ENCODE results near the gene INHBB.

Gene INHBB

DNA sequence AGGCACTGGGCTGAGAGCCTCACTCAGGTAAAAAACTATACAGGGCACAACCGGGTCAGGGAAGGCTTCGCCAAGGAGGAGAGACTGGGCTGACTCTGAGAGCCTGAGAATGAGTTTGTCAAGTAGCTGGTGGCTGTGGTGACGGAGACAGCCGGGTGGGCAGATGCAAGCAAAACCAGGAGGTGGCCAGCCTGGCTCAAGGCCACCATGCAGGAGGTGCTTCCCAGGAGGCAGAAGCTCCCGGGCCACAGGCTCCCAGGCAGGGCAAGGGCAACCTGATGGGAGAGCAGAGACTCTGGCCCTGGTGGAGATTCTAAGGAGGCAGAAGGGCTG is 2.9 kb upstream of the INHBB start:
- TF ChIP-seq CTCF (IDR thresholded peaks at IDR 0.05; ENCODE audit: insufficient read depth, low read length, missing control alignments): no peak

DNA sequence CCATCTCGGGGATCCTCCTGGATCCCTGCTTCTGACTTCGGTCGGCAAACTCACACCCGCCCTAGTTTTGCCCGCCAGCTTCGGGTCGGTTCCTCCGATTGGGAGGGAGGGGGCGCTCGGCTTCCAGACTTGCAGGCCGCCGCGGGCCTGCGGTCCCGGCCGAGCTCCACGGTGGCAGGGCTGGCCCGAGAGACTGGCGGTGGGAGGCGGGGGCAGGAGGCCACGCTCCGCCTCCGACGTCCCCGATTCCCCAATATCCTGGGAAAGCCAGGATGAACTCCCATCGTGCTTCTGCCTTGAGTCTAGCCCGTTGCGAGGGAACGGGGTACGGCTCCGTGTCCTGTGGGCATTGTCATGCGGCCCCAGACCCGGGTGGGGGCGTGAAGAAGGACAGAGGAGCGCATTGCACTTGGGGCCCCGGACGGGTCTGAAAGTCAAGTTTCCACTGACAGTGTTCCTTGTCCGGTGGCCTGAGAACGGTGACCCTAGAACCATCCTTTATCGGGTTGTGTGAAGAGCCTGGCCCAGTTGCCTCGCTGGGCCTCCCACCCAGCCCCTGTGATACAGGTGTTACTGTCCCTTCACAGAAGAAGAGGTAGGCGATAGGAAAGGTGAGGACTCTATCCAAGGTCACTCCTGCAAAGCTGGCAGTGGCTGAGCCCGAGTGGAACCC is 2.4 kb upstream of the INHBB start:
- POLR2A ChIA-PET: interaction anchor here (1.0 to 1.5 kb wide), 2 partner anchors 203 to 267 kb away, joined by 3 read pairs; no protein-coding TSS in a partner anchor
- DNase-seq (ENCODE audit: low read depth, low spot score): peak; percentile 17
- CTCF ChIA-PET: interaction anchor here (0.9 to 16.6 kb wide), 37 partner anchors 8 to 739 kb away, joined by 3 to 576 read pairs (median 5); no protein-coding TSS in a partner anchor
- peak; percentile 95 for TF ChIP-seq CTCF (IDR thresholded peaks at IDR 0.05; ENCODE audit: insufficient read depth, low read length, missing control alignments)
- H3K4me3 ChIP-seq (ENCODE audit: low read depth, low read length): peak overlapping the region; percentile 23

More for the DNA sequence above, 2.9 kb upstream of the INHBB start:
- ChIA-PET CTCF (interaction anchor here (0.8 to 16.6 kb wide), 35 partner anchors 9 to 739 kb away, joined by 3 to 576 read pairs (median 5); no protein-coding TSS in a partner anchor), POLR2A (interaction anchor here (1.0 to 1.5 kb wide), 3 partner anchors 203 to 732 kb away, joined by 3 to 4 read pairs (median 3); no protein-coding TSS in a partner anchor)
- no peak for DNase-seq (ENCODE audit: low read depth, low spot score)
- H3K4me3 ChIP-seq (ENCODE audit: low read depth, low read length): no peak overlapping the region

DNA sequence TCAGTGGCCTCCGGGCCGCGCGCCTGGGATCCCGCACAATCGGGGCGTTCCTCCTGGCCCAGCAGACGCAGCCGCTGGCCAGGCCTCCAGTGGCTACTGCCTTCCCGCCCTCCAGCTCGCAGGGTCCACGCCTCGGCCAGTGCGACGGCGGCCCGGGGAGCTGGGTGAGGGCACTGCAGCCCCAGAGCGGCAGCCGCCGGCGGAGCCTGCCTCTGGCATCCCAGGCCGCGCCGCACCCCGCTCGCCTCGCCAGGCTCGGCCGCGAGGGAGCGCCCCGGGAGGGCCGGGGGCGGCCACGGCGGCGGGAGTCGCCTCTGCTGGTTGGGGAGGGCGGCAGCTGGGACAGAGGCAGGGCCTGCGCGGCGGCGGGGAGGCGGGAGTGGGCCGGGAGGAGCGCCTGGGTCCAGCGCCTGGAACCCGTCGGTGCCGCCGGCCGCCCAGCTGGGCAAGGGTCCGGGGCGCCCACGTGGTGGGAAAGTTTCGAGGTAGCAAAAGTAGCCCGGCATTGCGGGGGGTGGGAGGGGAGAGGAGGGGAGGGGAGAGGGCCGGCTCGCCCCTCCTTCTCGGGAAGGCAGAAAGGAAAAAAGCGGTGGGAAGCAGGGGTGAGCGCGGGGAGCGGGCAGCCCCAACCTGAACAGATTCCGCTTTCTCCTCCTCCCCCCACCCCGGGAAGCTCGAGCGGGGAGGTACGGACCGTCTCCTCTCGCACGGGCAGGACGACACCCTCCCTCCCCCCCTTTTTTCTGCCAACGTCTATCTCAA is 1.5 kb upstream of the INHBB start:
- POLR2A ChIA-PET: interaction anchor here (1.5 kb wide), 1 partner anchor 202 kb away, joined by 3 read pairs; no protein-coding TSS in a partner anchor
- H3K4me3 ChIP-seq (ENCODE audit: low read depth, low read length): peak overlapping the region; percentile 58
- no peak for TF ChIP-seq CTCF (IDR thresholded peaks at IDR 0.05; ENCODE audit: insufficient read depth, low read length, missing control alignments)
- CTCF ChIA-PET: interaction anchor here (0.9 to 16.6 kb wide), 15 partner anchors 11 to 736 kb away, joined by 3 to 576 read pairs (median 5); no protein-coding TSS in a partner anchor
- no peak for DNase-seq (ENCODE audit: low read depth, low spot score)

GRCh38 chr2:120344976-120345581 is 857 bp upstream of the INHBB start:
- H3K4me3 ChIP-seq (ENCODE audit: low read depth, low read length): peak overlapping the region; percentile 58
- CTCF ChIA-PET: interaction anchor here (0.9 to 16.6 kb wide), 8 partner anchors 12 to 735 kb away, joined by 3 to 576 read pairs (median 4); no protein-coding TSS in a partner anchor
- TF ChIP-seq CTCF (IDR thresholded peaks at IDR 0.05; ENCODE audit: insufficient read depth, low read length, missing control alignments): no peak
- DNase-seq (ENCODE audit: low read depth, low spot score): no peak
- POLR2A ChIA-PET: no interaction called here

DNA sequence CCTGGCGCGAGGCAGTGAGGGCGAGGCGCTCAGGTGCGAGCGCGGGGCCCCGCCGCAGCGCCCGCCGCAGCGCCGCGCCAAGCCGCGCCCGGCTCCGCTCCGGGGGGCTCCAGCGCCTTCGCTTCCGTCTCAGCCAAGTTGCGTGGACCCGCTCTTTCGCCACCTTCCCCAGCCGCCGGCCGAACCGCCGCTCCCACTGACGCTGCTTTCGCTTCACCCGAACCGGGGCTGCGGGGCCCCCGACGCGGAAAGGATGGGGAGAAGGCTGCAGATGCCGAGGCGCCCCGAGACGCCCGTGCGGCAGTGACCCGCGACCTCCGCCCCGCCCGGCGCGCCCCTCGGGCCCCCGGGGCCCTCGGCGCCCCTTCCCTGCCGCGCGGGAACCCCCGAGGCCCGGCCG is 328 bp upstream of the INHBB start:
- TF ChIP-seq CTCF (IDR thresholded peaks at IDR 0.05; ENCODE audit: insufficient read depth, low read length, missing control alignments): no peak
- H3K4me3 ChIP-seq (ENCODE audit: low read depth, low read length): peak overlapping the region; percentile 58
- no peak for DNase-seq (ENCODE audit: low read depth, low spot score)
- ChIA-PET CTCF (interaction anchor here (1.2 to 16.6 kb wide), 4 partner anchors 12 to 332 kb away, joined by 4 to 576 read pairs (median 16); no protein-coding TSS in a partner anchor), POLR2A (no interaction called here)

Data from AG04449 (cell line).